ENCODE data around the gene GUK1.

The GUK1 gene

DNA sequence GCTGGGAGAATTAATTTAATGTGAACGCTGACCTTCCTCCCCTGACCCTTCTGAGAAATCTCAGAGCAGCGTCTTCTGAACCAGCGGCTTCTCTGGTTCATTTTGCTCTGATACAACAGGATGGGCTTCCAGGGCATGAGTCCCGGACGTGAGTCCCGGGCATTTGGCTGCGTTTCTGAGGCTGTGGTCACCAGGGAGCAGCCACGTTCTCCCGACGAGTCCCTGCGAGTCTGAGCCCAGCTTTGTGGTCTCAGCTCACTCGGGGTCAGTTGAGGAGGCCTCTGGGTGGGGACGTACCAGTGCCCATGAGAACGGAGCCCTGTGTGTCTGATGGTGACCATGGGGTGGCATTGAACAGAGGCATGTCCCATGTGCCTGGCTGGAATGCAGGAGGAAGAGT lies 50.1 kb downstream of the GUK1 start:
- Histone ChIP-seq H3K4me1 (no peaks in the 10 kb centered on the region), H3K36me3 (ENCODE audit: control insufficient read depth, insufficient read depth, low read length) (no peaks in the 10 kb centered on the region), H3K27ac (no peak overlapping the region), H2AFZ (no peak overlapping the region), H3K9ac (no peak overlapping the region), H3K4me2 (ENCODE audit: low read length) (no peak overlapping the region), H3K27me3 (ENCODE audit: control insufficient read depth, insufficient read depth, low read length) (no peaks in the 10 kb centered on the region), H3K79me2 (no peaks in the 10 kb centered on the region), H3K9me3 (ENCODE audit: control insufficient read depth, low read length) (no peaks in the 10 kb centered on the region), H3K4me3 (ENCODE audit: low read depth, low read length) (no peak overlapping the region)
- TF ChIP-seq, protein P1, sequence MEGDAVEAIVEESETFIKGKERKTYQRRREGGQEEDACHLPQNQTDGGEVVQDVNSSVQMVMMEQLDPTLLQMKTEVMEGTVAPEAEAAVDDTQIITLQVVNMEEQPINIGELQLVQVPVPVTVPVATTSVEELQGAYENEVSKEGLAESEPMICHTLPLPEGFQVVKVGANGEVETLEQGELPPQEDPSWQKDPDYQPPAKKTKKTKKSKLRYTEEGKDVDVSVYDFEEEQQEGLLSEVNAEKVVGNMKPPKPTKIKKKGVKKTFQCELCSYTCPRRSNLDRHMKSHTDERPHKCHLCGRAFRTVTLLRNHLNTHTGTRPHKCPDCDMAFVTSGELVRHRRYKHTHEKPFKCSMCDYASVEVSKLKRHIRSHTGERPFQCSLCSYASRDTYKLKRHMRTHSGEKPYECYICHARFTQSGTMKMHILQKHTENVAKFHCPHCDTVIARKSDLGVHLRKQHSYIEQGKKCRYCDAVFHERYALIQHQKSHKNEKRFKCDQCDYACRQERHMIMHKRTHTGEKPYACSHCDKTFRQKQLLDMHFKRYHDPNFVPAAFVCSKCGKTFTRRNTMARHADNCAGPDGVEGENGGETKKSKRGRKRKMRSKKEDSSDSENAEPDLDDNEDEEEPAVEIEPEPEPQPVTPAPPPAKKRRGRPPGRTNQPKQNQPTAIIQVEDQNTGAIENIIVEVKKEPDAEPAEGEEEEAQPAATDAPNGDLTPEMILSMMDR (IDR thresholded peaks at IDR 0.05): no peak

DNA sequence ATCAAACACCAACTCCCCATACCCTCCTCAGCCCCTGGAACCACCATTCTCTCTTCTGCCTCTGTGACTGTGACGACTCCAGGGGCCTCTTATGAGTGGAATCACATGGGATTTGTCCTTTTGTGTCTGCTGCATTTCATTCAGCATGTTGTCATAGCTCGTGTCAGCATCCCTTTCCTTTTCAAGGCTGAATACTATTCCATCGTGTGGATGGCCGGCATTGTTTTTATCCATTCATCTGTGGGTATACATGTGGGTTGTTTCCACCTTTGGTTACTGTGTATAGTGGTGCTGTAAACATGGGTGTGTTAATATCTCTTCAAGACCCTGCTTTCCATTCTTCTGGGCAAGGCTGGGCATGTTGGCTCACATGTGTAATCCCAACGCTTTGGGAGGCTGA lies 50.7 kb downstream of the GUK1 start:
- no peaks in the 10 kb centered on the region for H3K36me3 ChIP-seq (ENCODE audit: control insufficient read depth, insufficient read depth, low read length)
- no peaks in the 10 kb centered on the region for H3K4me1 ChIP-seq
- H3K27me3 ChIP-seq (ENCODE audit: control insufficient read depth, insufficient read depth, low read length): no peaks in the 10 kb centered on the region
- no peak overlapping the region for H3K4me2 ChIP-seq (ENCODE audit: low read length)
- H2AFZ ChIP-seq: no peak overlapping the region
- H3K9me3 ChIP-seq (ENCODE audit: control insufficient read depth, low read length): no peaks in the 10 kb centered on the region
- TF ChIP-seq, protein P1 (IDR thresholded peaks at IDR 0.05): no peak
- H3K27ac ChIP-seq: no peak overlapping the region
- H3K79me2 ChIP-seq: no peaks in the 10 kb centered on the region
- no peak overlapping the region for H3K9ac ChIP-seq
- no peak overlapping the region for H3K4me3 ChIP-seq (ENCODE audit: low read depth, low read length)

- Histone ChIP-seq H3K4me1 (no peaks in the 10 kb centered on the region), H3K27ac (no peak overlapping the region), H3K36me3 (ENCODE audit: control insufficient read depth, insufficient read depth, low read length) (no peaks in the 10 kb centered on the region), H3K4me3 (ENCODE audit: low read depth, low read length) (no peak overlapping the region), H3K4me2 (ENCODE audit: low read length) (no peak overlapping the region), H3K9me3 (ENCODE audit: control insufficient read depth, low read length) (no peaks in the 10 kb centered on the region), H3K79me2 (no peaks in the 10 kb centered on the region), H3K9ac (no peak overlapping the region), H3K27me3 (ENCODE audit: control insufficient read depth, insufficient read depth, low read length) (no peaks in the 10 kb centered on the region), H2AFZ (no peak overlapping the region)
- TF ChIP-seq, protein P1 (IDR thresholded peaks at IDR 0.05): no peak
Measured at GRCh38 chr1:228194436-228194835, 54.4 kb downstream of the GUK1 start.

- Histone ChIP-seq H3K4me2 (ENCODE audit: low read length) (no peak overlapping the region), H3K27ac (no peak overlapping the region), H3K9ac (no peak overlapping the region)
Measured at GRCh38 chr1:228194921-228195812, 55.1 kb downstream of the GUK1 start.

More at GRCh38 chr1:228194921-228195812, 55.1 kb downstream of the GUK1 start:
- Histone ChIP-seq H3K79me2 (no peaks in the 10 kb centered on the region), H3K4me1 (no peaks in the 10 kb centered on the region), H3K36me3 (ENCODE audit: control insufficient read depth, insufficient read depth, low read length) (no peaks in the 10 kb centered on the region), H3K4me3 (ENCODE audit: low read depth, low read length) (no peak overlapping the region), H3K9me3 (ENCODE audit: control insufficient read depth, low read length) (no peaks in the 10 kb centered on the region), H3K27me3 (ENCODE audit: control insufficient read depth, insufficient read depth, low read length) (no peaks in the 10 kb centered on the region), H2AFZ (no peak overlapping the region)
- TF ChIP-seq, protein P1 (IDR thresholded peaks at IDR 0.05): no peak

Data from parathyroid adenoma (tissue), 2 donors.